Suprapubic skin (tissue), 4 donors: ENCODE results near the gene TAS1R1.

Experiments used
- POLR2A ChIP-seq, 2 donors: fragments of 450-650 bp; IDR thresholded peaks; one replicate each; pipeline ENCODE4 v1.6.1; 2017; ENCODE audit warnings: antibody characterized with exemption in 2 of 2, mild to moderate bottlenecking in 2 of 2, moderate library complexity in 2 of 2
- POLR2AphosphoS5 ChIP-seq, 3 donors: sonication (generic); formaldehyde crosslinking; IDR thresholded peaks; one replicate each; pipeline ENCODE4 v1.6.1; 2017; ENCODE audit warnings: antibody characterized with exemption in 3 of 3
- TF ChIP-seq, protein P1 (sequence below), 2 donors: fragments of 200-600 bp in 1 of 2; fragments of 450-650 bp in 1 of 2; sonication (generic) in 1 of 2; IDR thresholded peaks; one replicate each; pipeline ENCODE4 v1.5.1; 2016 to 2019; ENCODE audit warnings: antibody characterized with exemption in 2 of 2, mild to moderate bottlenecking in 1 of 2, moderate library complexity in 1 of 2

DNA sequence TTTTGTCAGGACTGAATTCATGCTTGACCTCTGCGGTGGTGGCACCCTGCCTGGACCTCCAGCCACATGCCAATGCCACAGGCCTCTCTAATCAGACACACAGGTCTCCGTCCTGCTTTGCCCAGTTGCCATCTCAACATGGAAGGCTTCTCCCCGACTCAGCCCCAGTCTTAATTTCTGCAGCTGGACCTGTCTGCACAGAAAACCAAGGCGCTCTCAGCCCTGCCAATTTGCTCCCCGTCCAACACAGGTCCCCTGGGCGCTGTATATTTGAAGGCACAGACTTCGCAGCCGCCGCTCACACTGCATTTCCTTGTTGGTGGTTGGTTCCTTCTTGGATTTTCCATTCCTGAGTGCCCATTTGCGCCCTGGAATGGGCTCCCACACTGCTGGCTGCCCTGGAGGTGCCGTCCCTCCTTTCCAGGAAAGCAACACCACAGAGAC lies 35.6 kb upstream of the TAS1R1 start:
- TF ChIP-seq, protein P1, sequence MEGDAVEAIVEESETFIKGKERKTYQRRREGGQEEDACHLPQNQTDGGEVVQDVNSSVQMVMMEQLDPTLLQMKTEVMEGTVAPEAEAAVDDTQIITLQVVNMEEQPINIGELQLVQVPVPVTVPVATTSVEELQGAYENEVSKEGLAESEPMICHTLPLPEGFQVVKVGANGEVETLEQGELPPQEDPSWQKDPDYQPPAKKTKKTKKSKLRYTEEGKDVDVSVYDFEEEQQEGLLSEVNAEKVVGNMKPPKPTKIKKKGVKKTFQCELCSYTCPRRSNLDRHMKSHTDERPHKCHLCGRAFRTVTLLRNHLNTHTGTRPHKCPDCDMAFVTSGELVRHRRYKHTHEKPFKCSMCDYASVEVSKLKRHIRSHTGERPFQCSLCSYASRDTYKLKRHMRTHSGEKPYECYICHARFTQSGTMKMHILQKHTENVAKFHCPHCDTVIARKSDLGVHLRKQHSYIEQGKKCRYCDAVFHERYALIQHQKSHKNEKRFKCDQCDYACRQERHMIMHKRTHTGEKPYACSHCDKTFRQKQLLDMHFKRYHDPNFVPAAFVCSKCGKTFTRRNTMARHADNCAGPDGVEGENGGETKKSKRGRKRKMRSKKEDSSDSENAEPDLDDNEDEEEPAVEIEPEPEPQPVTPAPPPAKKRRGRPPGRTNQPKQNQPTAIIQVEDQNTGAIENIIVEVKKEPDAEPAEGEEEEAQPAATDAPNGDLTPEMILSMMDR (IDR thresholded peaks at IDR 0.05) = no peak
- TF ChIP-seq POLR2A (IDR thresholded peaks at IDR 0.05) (no peak), POLR2AphosphoS5 (IDR thresholded peaks at IDR 0.05) (no peak)
